ENCODE results near the gene STARD5.

The STARD5 gene

GRCh38 chr15:81322676-81323253 lies 1.2 kb downstream of the STARD5 start:
- H3K4me3 ChIP-seq (ENCODE audit: low read depth, low read length): no peak overlapping the region
- TF ChIP-seq, protein P1, sequence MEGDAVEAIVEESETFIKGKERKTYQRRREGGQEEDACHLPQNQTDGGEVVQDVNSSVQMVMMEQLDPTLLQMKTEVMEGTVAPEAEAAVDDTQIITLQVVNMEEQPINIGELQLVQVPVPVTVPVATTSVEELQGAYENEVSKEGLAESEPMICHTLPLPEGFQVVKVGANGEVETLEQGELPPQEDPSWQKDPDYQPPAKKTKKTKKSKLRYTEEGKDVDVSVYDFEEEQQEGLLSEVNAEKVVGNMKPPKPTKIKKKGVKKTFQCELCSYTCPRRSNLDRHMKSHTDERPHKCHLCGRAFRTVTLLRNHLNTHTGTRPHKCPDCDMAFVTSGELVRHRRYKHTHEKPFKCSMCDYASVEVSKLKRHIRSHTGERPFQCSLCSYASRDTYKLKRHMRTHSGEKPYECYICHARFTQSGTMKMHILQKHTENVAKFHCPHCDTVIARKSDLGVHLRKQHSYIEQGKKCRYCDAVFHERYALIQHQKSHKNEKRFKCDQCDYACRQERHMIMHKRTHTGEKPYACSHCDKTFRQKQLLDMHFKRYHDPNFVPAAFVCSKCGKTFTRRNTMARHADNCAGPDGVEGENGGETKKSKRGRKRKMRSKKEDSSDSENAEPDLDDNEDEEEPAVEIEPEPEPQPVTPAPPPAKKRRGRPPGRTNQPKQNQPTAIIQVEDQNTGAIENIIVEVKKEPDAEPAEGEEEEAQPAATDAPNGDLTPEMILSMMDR (IDR thresholded peaks at IDR 0.05; ENCODE audit: borderline replicate concordance, insufficient read depth, low read depth, low read length): no peak

DNA sequence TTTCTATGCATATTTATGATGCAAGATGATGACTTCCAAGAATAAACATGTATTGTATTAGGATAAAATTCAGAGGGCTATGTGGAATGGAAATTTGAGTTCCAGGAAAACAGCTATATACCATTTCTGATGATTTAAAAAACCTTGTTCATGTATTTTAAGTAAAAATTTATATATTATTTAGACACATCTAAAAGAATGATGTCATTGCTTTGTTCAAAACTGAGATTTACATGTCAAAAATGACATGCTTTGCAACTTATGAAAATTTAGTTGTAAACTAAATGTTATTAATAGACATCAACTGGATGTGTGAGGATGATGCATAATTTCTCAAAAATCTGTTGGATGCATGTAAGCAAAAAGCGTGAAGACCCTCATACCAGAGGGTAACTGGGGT lies 2.3 kb downstream of the STARD5 start:
- TF ChIP-seq, protein P1 (IDR thresholded peaks at IDR 0.05; ENCODE audit: borderline replicate concordance, insufficient read depth, low read depth, low read length): no peak
- H3K4me3 ChIP-seq (ENCODE audit: low read depth, low read length): no peak overlapping the region

DNA sequence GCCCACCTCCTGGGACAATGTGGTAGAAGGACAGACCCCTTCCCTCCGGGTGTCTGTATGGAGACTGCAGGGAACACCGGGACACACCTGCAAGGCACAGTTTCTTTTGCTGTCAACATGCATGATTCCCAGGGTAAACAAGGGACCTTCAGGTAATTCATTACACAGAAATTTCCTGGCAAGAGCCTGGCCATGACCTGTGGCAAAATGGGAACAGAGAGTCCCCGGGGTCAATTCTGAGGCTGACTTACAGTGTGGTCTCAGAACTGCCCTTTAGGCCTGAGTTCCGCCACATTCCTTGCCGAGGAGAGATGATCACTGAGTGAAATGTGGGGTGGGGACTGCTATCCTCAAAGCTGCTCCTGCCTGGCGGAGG lies 6.3 kb downstream of the STARD5 start:
- TF ChIP-seq, protein P1 (IDR thresholded peaks at IDR 0.05; ENCODE audit: borderline replicate concordance, insufficient read depth, low read depth, low read length): no peak
- no peak overlapping the region for H3K4me3 ChIP-seq (ENCODE audit: low read depth, low read length)

DNA sequence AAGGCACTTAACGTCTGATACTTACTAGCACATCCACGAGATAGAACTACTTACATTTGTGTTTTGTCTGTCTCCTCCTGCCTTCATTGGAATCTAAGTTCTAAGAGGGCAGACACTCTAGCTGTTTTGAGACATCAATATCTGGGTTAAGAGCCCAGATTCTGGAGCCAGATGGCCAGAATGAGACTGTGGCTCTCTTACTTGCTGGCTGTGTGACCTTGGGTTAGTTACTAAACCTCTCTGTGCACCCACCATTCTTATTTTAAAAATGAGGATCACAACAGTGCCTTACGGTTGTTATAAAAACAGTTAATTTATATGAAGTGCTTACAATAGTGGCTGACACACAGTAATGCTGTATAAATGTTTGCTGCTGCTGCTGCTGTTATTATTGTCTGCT lies 7.7 kb downstream of the STARD5 start:
- TF ChIP-seq, protein P1 (IDR thresholded peaks at IDR 0.05; ENCODE audit: borderline replicate concordance, insufficient read depth, low read depth, low read length): no peak

GRCh38 chr15:81315452-81316175 lies 8.3 kb downstream of the STARD5 start:
- TF ChIP-seq, protein P1 (IDR thresholded peaks at IDR 0.05; ENCODE audit: borderline replicate concordance, insufficient read depth, low read depth, low read length): no peak
- H3K4me3 ChIP-seq (ENCODE audit: low read depth, low read length): no peak overlapping the region

More for the DNA sequence above, 7.7 kb downstream of the STARD5 start:
- no peak overlapping the region for H3K4me3 ChIP-seq (ENCODE audit: low read depth, low read length)

- no peak overlapping the region for H3K4me3 ChIP-seq (ENCODE audit: low read depth, low read length)
- TF ChIP-seq, protein P1 (IDR thresholded peaks at IDR 0.05; ENCODE audit: borderline replicate concordance, insufficient read depth, low read depth, low read length): no peak
These were observed 9.6 kb downstream of the STARD5 start for GRCh38 chr15:81314378-81314777.

- no peak overlapping the region for H3K4me3 ChIP-seq (ENCODE audit: low read depth, low read length)
- TF ChIP-seq, protein P1 (IDR thresholded peaks at IDR 0.05; ENCODE audit: borderline replicate concordance, insufficient read depth, low read depth, low read length): no peak
These were observed 10.3 kb downstream of the STARD5 start for GRCh38 chr15:81313686-81314085.

Measured in GM12875 (cell line).